ENCODE measurements around the gene TMEM239. TPM values are rescaled to one million over a fixed set of nuclear protein-coding genes. Genes with fewer than 3 reads are reported as not detected.

Gene TMEM239
- total and polyA plus RNA-seq, 2 of the 8 experiments (the other 6 are each of a cell fraction or from before 2014, with no cell fraction given) = not detected

DNA sequence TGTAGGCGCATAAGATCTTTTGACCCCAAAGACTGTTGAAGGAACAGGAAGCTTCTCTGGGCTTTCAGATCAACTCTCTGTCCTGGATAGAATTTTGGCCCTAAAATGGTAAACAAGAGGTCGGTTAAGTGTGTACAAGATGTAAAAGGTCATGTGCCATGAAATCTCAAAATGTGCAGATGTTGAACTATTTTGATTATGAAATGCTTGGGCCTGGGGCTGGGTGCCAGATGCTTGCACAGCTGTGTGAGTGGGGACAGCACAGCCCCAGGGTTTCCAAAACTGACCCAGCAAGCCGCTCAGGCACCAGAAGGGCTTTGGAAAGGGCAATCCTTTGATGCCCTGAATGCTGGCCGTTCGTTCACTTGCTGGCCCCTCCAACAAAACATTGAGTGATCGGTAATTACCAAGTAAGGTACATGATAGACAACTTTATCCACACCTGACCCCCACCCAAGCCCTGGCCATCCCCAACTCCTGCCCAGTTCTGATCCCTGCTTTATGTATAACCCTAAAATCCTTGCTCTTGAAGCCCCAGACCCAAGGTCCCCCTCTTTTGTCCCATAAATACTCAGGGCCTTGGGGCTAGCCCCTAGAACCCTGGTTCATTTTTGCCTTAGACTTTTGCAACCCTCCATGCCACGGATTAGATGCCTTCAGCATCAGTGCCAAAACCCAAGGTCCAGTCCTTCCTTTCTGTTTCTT is 1.9 kb downstream of the TMEM239 start (continued):
- TF ChIP-seq, protein P1, sequence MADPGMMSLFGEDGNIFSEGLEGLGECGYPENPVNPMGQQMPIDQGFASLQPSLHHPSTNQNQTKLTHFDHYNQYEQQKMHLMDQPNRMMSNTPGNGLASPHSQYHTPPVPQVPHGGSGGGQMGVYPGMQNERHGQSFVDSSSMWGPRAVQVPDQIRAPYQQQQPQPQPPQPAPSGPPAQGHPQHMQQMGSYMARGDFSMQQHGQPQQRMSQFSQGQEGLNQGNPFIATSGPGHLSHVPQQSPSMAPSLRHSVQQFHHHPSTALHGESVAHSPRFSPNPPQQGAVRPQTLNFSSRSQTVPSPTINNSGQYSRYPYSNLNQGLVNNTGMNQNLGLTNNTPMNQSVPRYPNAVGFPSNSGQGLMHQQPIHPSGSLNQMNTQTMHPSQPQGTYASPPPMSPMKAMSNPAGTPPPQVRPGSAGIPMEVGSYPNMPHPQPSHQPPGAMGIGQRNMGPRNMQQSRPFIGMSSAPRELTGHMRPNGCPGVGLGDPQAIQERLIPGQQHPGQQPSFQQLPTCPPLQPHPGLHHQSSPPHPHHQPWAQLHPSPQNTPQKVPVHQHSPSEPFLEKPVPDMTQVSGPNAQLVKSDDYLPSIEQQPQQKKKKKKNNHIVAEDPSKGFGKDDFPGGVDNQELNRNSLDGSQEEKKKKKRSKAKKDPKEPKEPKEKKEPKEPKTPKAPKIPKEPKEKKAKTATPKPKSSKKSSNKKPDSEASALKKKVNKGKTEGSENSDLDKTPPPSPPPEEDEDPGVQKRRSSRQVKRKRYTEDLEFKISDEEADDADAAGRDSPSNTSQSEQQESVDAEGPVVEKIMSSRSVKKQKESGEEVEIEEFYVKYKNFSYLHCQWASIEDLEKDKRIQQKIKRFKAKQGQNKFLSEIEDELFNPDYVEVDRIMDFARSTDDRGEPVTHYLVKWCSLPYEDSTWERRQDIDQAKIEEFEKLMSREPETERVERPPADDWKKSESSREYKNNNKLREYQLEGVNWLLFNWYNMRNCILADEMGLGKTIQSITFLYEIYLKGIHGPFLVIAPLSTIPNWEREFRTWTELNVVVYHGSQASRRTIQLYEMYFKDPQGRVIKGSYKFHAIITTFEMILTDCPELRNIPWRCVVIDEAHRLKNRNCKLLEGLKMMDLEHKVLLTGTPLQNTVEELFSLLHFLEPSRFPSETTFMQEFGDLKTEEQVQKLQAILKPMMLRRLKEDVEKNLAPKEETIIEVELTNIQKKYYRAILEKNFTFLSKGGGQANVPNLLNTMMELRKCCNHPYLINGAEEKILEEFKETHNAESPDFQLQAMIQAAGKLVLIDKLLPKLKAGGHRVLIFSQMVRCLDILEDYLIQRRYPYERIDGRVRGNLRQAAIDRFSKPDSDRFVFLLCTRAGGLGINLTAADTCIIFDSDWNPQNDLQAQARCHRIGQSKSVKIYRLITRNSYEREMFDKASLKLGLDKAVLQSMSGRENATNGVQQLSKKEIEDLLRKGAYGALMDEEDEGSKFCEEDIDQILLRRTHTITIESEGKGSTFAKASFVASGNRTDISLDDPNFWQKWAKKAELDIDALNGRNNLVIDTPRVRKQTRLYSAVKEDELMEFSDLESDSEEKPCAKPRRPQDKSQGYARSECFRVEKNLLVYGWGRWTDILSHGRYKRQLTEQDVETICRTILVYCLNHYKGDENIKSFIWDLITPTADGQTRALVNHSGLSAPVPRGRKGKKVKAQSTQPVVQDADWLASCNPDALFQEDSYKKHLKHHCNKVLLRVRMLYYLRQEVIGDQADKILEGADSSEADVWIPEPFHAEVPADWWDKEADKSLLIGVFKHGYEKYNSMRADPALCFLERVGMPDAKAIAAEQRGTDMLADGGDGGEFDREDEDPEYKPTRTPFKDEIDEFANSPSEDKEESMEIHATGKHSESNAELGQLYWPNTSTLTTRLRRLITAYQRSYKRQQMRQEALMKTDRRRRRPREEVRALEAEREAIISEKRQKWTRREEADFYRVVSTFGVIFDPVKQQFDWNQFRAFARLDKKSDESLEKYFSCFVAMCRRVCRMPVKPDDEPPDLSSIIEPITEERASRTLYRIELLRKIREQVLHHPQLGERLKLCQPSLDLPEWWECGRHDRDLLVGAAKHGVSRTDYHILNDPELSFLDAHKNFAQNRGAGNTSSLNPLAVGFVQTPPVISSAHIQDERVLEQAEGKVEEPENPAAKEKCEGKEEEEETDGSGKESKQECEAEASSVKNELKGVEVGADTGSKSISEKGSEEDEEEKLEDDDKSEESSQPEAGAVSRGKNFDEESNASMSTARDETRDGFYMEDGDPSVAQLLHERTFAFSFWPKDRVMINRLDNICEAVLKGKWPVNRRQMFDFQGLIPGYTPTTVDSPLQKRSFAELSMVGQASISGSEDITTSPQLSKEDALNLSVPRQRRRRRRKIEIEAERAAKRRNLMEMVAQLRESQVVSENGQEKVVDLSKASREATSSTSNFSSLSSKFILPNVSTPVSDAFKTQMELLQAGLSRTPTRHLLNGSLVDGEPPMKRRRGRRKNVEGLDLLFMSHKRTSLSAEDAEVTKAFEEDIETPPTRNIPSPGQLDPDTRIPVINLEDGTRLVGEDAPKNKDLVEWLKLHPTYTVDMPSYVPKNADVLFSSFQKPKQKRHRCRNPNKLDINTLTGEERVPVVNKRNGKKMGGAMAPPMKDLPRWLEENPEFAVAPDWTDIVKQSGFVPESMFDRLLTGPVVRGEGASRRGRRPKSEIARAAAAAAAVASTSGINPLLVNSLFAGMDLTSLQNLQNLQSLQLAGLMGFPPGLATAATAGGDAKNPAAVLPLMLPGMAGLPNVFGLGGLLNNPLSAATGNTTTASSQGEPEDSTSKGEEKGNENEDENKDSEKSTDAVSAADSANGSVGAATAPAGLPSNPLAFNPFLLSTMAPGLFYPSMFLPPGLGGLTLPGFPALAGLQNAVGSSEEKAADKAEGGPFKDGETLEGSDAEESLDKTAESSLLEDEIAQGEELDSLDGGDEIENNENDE (IDR thresholded peaks at IDR 0.05; ENCODE audit: insufficient replicate concordance, low read length) = no peak
- TF ChIP-seq KDM5A (IDR thresholded peaks at IDR 0.05; ENCODE audit: low read length) (no peak), CHD2 (IDR thresholded peaks at IDR 0.05; ENCODE audit: low read length) (no peak), NANOG (IDR thresholded peaks at IDR 0.05; ENCODE audit: insufficient read depth, low read depth, low read length, poor library complexity, severe bottlenecking) (no peak), PHF8 (conservative IDR thresholded peaks at IDR 0.05; ENCODE audit: low read depth, low read length) (no peak), EZH2 (IDR thresholded peaks at IDR 0.05; ENCODE audit: low read depth, low read length, severe bottlenecking) (no peak), CHD1 (IDR thresholded peaks at IDR 0.05; ENCODE audit: low read depth, low read length) (no peak)

Data from H1 (cell line).